Activated CD4-positive, alpha-beta T cell treated with anti-CD3 and anti-CD28 coated beads, Interleukin-2, amount 10 ng/mL, durations not matched to agents 7 days and 5 days (primary cell): Measurements from ENCODE around the gene GAS1. TPM values are rescaled to one million over a fixed set of nuclear protein-coding genes. Genes with fewer than 3 reads are reported as not detected.

Experiments
- CTCF ChIA-PET: fragments of 350-600 bp; sonication (Branson Sonifier 250); formaldehyde crosslinking; loops from one replicate; lab custom pipeline; 2021; ENCODE audit warnings: antibody characterized with exemption; lab: Charles Lee
- POLR2A ChIA-PET: fragments of 350-600 bp; sonication (Branson Sonifier 250); formaldehyde crosslinking; loops from one replicate; lab custom pipeline; 2021; ENCODE audit warnings: antibody characterized with exemption; lab: Charles Lee
- DNase-seq: peaks from one replicate; pipeline ENCODE4 v3.0.0-alpha.2; 2020
- H3K27ac Mint-ChIP-seq: one replicate; pipeline ENCODE4 v1.8.0; 2021; ENCODE audit warnings: mild to moderate bottlenecking, moderate library complexity, mixed read lengths
- H3K27me3 Mint-ChIP-seq: one replicate; pipeline ENCODE4 v1.8.0; 2021; ENCODE audit warnings: mixed read lengths
- H3K36me3 Mint-ChIP-seq: one replicate; pipeline ENCODE4 v1.8.0; 2021; ENCODE audit warnings: low read depth, mixed read lengths
- H3K4me1 Mint-ChIP-seq: one replicate; pipeline ENCODE4 v1.8.0; 2021; ENCODE audit warnings: mixed read lengths
- H3K4me3 Mint-ChIP-seq: one replicate; pipeline ENCODE4 v1.8.0; 2021; ENCODE audit warnings: mild to moderate bottlenecking, moderate library complexity, mixed read lengths
- H3K9me3 Mint-ChIP-seq: one replicate; pipeline ENCODE4 v1.8.0; 2021; ENCODE audit warnings: mixed read lengths
- total RNA-seq, 2 experiments: library from RNA; stranded (reverse); gene quantifications; one replicate each; pipeline ENCODE4 v1.2.3, GENCODE V29; 2021

Gene GAS1
- total RNA-seq, 2 experiments from 2014 or later, result 0.54 to 0.62 TPM

DNA sequence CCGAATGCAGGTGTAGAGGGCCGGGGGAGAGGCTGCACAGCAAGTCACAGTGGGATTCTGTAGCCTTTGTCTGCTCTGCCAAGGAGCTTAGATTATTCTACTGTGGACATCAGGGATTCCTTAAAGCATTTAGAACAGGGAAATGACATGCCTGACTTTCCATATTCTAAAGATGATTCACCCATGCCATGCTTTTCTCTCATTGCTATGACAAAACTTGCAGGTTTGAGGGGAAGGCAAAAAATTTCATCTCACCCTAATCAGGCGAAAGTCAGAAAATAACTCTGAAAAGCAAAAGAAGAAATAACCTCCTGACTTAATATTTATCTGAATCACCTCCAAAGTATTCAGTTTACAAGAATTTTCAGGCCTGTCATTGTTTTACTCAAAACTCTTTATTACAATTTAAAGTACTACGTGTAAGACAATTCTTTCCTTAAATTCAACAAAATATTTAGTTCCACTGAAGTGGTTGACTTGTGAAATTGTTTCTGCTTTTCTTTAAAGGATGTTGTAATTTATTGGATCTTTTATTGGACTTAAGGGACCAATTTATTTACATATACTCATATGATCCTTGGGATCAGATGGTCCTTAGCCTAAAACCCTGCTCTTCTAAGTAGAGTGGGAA, 30.0 kb upstream of the GAS1 start:
- Mint-ChIP-seq H3K27me3 (peaks cover 15% of the 10 kb centered on the region), H3K9me3 (no peaks in the 10 kb centered on the region), H3K4me3 (no peak overlapping the region), H3K27ac (no peak overlapping the region), H3K4me1 (no peaks in the 10 kb centered on the region), H3K36me3 (no peaks in the 10 kb centered on the region)
- ChIA-PET POLR2A (no interaction called here), CTCF (no interaction called here)
- no peak for DNase-seq

DNA sequence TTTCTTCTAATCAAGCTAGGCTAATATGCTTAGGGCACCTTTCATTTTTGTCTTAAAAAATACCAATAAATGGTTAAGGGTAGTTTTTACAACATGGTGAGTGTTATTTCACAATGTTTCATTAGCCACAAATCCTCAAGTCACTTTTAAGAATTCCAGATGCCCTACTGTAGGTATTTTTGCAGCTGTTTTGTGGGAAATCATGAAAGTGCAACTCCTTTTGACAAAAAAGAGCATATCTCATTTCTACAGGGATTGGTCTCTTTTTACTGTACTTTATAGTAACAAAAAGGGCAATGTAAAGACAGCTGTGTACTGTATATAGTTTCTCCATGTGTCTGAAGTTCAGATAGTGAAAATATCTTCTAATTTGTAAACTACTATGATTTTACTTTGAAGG, 28.3 kb upstream of the GAS1 start:
- H3K27me3 Mint-ChIP-seq, result peaks cover 15% of the 10 kb centered on the region
- ChIA-PET CTCF (no interaction called here), POLR2A (no interaction called here)
- H3K27ac Mint-ChIP-seq, result no peak overlapping the region
- H3K36me3 Mint-ChIP-seq, result no peaks in the 10 kb centered on the region
- no peak for DNase-seq
- no peak overlapping the region for H3K4me3 Mint-ChIP-seq
- H3K9me3 Mint-ChIP-seq, result no peaks in the 10 kb centered on the region
- H3K4me1 Mint-ChIP-seq, result no peaks in the 10 kb centered on the region

- H3K36me3 Mint-ChIP-seq, result no peaks in the 10 kb centered on the region
- H3K4me3 Mint-ChIP-seq, result no peak overlapping the region
- no peak for DNase-seq
- CTCF ChIA-PET, result no interaction called here
- POLR2A ChIA-PET, result no interaction called here
- H3K27me3 Mint-ChIP-seq, result peaks cover 15% of the 10 kb centered on the region
- H3K9me3 Mint-ChIP-seq, result no peaks in the 10 kb centered on the region
- no peaks in the 10 kb centered on the region for H3K4me1 Mint-ChIP-seq
- no peak overlapping the region for H3K27ac Mint-ChIP-seq
Measured at GRCh38 chr9:86975036-86975435, 27.7 kb upstream of the GAS1 start.

GRCh38 chr9:86974421-86974820, 27.1 kb upstream of the GAS1 start:
- ChIA-PET POLR2A (no interaction called here), CTCF (no interaction called here)
- no peak for DNase-seq
- no peak overlapping the region for H3K4me3 Mint-ChIP-seq
- no peaks in the 10 kb centered on the region for H3K9me3 Mint-ChIP-seq
- no peaks in the 10 kb centered on the region for H3K4me1 Mint-ChIP-seq
- no peaks in the 10 kb centered on the region for H3K36me3 Mint-ChIP-seq
- H3K27me3 Mint-ChIP-seq, result peaks cover 15% of the 10 kb centered on the region
- no peak overlapping the region for H3K27ac Mint-ChIP-seq

DNA sequence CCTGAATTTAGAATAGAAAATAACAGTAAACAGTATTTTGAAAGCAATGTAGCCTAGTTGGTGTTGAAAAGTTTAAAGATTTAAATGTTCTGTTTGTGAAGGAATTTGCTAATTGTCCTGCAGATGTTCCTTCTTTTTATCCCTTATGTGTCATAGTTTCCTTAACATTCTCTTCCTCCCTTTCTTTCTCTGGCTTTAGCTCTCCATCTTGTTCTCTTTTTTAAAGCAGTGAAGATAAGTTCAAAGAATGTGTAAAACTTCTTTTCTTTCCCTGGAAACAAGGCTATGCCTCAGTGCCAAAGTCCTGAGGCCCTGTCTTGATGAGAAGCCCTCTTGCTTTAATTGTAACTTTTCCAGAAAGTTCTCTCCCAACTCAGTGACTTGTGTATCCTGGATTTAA, 24.4 kb upstream of the GAS1 start:
- POLR2A ChIA-PET, result no interaction called here
- no peaks in the 10 kb centered on the region for H3K4me1 Mint-ChIP-seq
- no peak overlapping the region for H3K27ac Mint-ChIP-seq
- H3K36me3 Mint-ChIP-seq, result no peaks in the 10 kb centered on the region
- H3K27me3 Mint-ChIP-seq, result peaks cover 15% of the 10 kb centered on the region
- no peak for DNase-seq
- no peak overlapping the region for H3K4me3 Mint-ChIP-seq
- CTCF ChIA-PET, result no interaction called here
- H3K9me3 Mint-ChIP-seq, result no peaks in the 10 kb centered on the region

DNA sequence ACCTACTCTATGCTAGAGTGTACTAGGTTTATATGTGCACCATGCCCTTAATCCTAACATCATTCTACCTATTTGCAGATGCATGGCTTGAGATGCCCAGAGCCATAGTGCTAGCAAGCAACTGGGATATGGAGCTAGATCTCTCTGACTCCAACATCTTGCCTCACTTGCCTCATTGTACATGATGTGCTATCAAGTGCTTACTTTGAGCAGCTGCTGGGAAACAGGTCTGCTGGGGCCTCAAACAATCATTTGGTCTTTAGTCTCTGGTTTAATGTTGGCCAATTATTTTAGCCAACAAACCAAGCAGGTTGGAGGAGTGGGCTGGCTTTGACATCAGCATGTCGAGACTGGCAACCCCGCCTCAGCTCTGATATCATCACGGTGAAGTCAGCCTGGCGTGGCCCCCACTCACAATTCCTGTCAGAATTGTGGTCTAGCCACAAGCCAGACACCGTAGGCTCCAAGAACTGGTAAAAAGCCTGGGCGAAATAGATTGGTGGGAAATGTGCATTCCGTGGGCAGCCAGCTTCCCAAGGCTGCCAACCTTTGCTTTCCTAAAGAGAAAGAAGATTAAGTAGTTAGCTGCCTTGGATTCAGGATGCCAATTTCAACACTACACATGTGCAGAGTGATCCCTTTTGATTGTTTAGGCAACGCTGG, 21.1 kb upstream of the GAS1 start:
- no peak for DNase-seq
- H3K4me1 Mint-ChIP-seq, result no peaks in the 10 kb centered on the region
- no peak overlapping the region for H3K4me3 Mint-ChIP-seq
- POLR2A ChIA-PET, result no interaction called here
- no peaks in the 10 kb centered on the region for H3K36me3 Mint-ChIP-seq
- CTCF ChIA-PET, result no interaction called here
- H3K27ac Mint-ChIP-seq, result no peak overlapping the region
- H3K27me3 Mint-ChIP-seq, result peaks cover 2% of the 10 kb centered on the region
- no peaks in the 10 kb centered on the region for H3K9me3 Mint-ChIP-seq

- H3K36me3 Mint-ChIP-seq, result no peaks in the 10 kb centered on the region
- ChIA-PET CTCF (no interaction called here), POLR2A (no interaction called here)
- no peak overlapping the region for H3K27ac Mint-ChIP-seq
- H3K9me3 Mint-ChIP-seq, result no peaks in the 10 kb centered on the region
- no peak for DNase-seq
- H3K4me3 Mint-ChIP-seq, result no peak overlapping the region
- H3K4me1 Mint-ChIP-seq, result no peaks in the 10 kb centered on the region
- no peaks in the 10 kb centered on the region for H3K27me3 Mint-ChIP-seq
Measured at GRCh38 chr9:86966852-86967511, 19.7 kb upstream of the GAS1 start.

DNA sequence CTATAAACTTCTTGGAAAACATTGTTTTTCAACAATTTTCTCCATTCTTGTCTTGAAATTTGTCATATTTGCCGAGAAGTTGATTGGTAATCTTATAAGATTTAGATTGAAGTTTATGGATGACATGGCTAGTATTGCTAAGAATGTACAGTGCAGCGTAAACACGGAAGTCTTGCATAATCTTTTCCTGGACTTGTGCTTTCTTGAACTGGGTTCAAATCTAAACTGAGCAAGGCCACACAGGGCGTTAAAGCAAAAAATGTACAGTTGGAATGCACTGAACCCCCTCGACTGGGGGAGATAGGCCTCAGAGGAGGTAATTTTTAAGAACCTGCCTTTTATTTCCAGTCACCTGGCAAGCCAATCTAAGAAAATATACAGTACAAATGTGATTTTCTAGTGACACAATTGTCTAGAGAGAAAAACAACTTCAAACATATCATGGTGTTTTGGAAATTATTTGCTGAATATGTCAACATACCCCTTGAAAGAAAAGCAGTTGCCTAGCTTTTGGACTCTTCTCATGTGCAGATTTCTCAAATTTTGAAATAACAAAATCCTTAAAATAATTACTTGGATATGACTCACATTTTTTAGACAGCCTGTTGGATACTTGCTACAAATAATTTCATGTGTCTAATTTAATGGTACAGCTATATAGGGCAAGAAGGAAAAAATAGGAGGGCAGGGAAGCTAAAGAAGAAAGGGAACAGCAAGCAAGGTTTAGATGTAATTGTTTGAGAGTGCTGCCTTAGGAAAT, 18.5 kb upstream of the GAS1 start:
- Mint-ChIP-seq H3K9me3 (no peaks in the 10 kb centered on the region), H3K4me1 (no peaks in the 10 kb centered on the region), H3K4me3 (no peak overlapping the region), H3K36me3 (no peaks in the 10 kb centered on the region), H3K27me3 (peaks cover 9% of the 10 kb centered on the region), H3K27ac (no peak overlapping the region)
- DNase-seq, result no peak
- POLR2A ChIA-PET, result no interaction called here
- CTCF ChIA-PET, result no interaction called here

DNA sequence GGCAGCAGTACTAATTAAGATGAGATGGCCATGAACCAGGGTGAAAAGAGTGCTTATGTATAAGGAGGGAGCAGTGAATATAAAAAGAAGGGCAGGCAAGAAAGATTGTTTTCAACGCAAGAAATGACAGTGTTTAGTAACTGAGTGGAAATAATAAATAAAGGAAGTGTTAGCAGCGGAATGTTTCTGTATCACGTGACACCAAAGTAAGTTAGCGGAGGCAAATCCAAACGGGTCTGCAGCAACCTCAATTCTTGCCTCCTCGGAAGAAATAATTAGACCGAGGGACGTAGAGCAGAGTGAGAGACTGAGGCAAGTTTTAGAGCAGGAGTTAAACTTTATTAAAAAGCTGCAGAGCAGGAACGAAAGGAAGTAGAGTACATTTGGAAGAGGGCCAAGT, 15.4 kb upstream of the GAS1 start:
- Mint-ChIP-seq H3K27me3 (peaks cover 16% of the 10 kb centered on the region), H3K4me3 (no peak overlapping the region), H3K4me1 (no peaks in the 10 kb centered on the region), H3K9me3 (no peaks in the 10 kb centered on the region), H3K27ac (no peak overlapping the region), H3K36me3 (no peaks in the 10 kb centered on the region)
- DNase-seq, result no peak
- CTCF ChIA-PET, result no interaction called here
- POLR2A ChIA-PET, result no interaction called here

- H3K4me1 Mint-ChIP-seq, result no peaks in the 10 kb centered on the region
- ChIA-PET POLR2A (no interaction called here), CTCF (no interaction called here)
- no peak for DNase-seq
- no peak overlapping the region for H3K4me3 Mint-ChIP-seq
- H3K9me3 Mint-ChIP-seq, result no peaks in the 10 kb centered on the region
- no peaks in the 10 kb centered on the region for H3K36me3 Mint-ChIP-seq
- peaks cover 16% of the 10 kb centered on the region for H3K27me3 Mint-ChIP-seq
- no peak overlapping the region for H3K27ac Mint-ChIP-seq
Measured at GRCh38 chr9:86960938-86961337, 13.6 kb upstream of the GAS1 start.

DNA sequence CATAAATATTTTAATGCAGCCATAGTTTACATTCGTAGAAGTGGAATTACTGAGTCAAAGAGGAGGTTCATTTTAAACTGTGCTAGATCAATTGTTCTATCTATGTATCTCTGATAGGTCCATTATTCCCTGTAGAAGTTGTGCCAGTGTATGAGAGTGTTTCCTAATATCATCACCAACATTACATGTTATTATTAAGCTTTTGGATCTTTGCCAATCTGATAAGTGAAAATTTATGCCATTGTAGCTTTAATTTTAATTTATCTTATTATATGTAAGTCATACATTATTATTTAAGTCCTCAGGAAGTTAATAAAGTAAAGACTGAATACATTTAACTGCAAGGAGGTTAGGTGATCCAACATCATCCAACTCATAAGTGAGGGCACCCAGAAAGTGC, 10.9 kb upstream of the GAS1 start:
- Mint-ChIP-seq H3K9me3 (no peaks in the 10 kb centered on the region), H3K4me3 (no peak overlapping the region), H3K27ac (no peak overlapping the region), H3K36me3 (no peaks in the 10 kb centered on the region), H3K4me1 (no peaks in the 10 kb centered on the region), H3K27me3 (peaks cover 16% of the 10 kb centered on the region)
- ChIA-PET CTCF (no interaction called here), POLR2A (no interaction called here)
- DNase-seq, result no peak

DNA sequence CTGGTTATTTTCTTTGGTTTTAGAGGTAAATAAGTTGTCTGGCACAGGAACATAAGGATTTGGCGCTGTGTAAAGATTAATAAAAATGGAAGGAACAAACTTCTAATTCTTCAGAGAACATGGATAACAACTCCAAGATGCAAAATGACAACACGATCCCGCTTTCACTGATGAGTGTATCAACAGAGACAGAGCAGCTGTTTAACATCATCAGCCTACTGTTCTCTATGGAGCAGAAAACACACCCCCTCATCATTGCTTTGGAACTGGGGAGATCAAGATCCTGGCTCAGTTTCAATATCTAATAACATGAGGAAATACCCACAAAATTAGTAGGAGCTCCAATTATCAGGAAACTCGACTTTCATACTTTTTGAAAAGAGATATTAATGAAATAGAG, 8.3 kb upstream of the GAS1 start:
- Mint-ChIP-seq H3K27ac (no peak overlapping the region), H3K4me1 (no peaks in the 10 kb centered on the region), H3K27me3 (peaks cover 8% of the 10 kb centered on the region), H3K36me3 (peaks cover 6% of the 10 kb centered on the region), H3K9me3 (peaks cover 15% of the 10 kb centered on the region), H3K4me3 (no peak overlapping the region)
- POLR2A ChIA-PET, result no interaction called here
- CTCF ChIA-PET, result no interaction called here
- DNase-seq, result no peak

- DNase-seq, result no peak
- no peak overlapping the region for H3K4me3 Mint-ChIP-seq
Measured at GRCh38 chr9:86955042-86955441, 7.7 kb upstream of the GAS1 start.

More at GRCh38 chr9:86955042-86955441, 7.7 kb upstream of the GAS1 start:
- ChIA-PET POLR2A (no interaction called here), CTCF (no interaction called here)
- Mint-ChIP-seq H3K36me3 (peaks cover 6% of the 10 kb centered on the region), H3K27me3 (peaks cover 5% of the 10 kb centered on the region), H3K27ac (no peak overlapping the region), H3K4me1 (no peaks in the 10 kb centered on the region), H3K9me3 (peaks cover 15% of the 10 kb centered on the region)
